Thyroid gland (tissue), 4 donors: ENCODE data around the gene TMEM239. TPM values are rescaled to one million over a fixed set of nuclear protein-coding genes. Genes with fewer than 3 reads are reported as not detected.

Experiments
- DNase-seq, 2 donors: peaks; one replicate each; pipeline ENCODE4 v3.0.0-alpha.2; 2019
- H3K27ac ChIP-seq, 3 donors: fragments of 200-600 bp; sonication (generic); 1 replicate in 2 of 3; 2 replicates in 1 of 3; pipeline ENCODE4 v1.5.1; 2016 to 2019; ENCODE audit warnings: mild to moderate bottlenecking in 1 of 3, moderate library complexity in 1 of 3
- H3K27me3 ChIP-seq: fragments of 200-600 bp; sonication (generic); one replicate; pipeline ENCODE4 v1.5.1; 2019
- H3K36me3 ChIP-seq, 2 donors: fragments of 200-600 bp; sonication (generic); one replicate each; pipeline ENCODE4 v1.5.1; 2016 to 2019
- H3K4me1 ChIP-seq, 2 donors: fragments of 200-600 bp; sonication (generic); one replicate each; pipeline ENCODE4 v1.5.1; 2017 to 2019
- H3K4me3 ChIP-seq, 3 donors: fragments of 200-600 bp; sonication (generic); replicated peaks in 1 of 3; 1 replicate in 2 of 3; 2 replicates in 1 of 3; pipeline ENCODE4 v1.5.1; 2016; ENCODE audit warnings: mild to moderate bottlenecking in 1 of 3
- H3K9me3 ChIP-seq: fragments of 200-600 bp; sonication (generic); one replicate; pipeline ENCODE4 v1.5.1; 2017
- CTCF ChIP-seq, 6 experiments: fragments of 200-600 bp in 3 of 6; fragments of 450-650 bp in 3 of 6; sonication (generic) in 3 of 6; IDR thresholded peaks; one replicate each; pipeline ENCODE4 v1.5.1; 2016 to 2019; ENCODE audit warnings: antibody characterized with exemption in 6 of 6, mild to moderate bottlenecking in 2 of 6, inconsistent platforms in 1 of 6, moderate library complexity in 1 of 6
- POLR2A ChIP-seq, 2 donors: fragments of 450-650 bp; IDR thresholded peaks; one replicate each; pipeline ENCODE4 v1.6.1; 2017; ENCODE audit warnings: antibody characterized with exemption in 2 of 2, mild to moderate bottlenecking in 2 of 2, moderate library complexity in 1 of 2
- WGBS, 2 donors: methylation state at CpG; one replicate each; pipeline ENCODE4 v1.1.5; 2017; 5-methylcytosine and 5-hydroxymethylcytosine counted together
- intact Hi-C: fragments of 100-400 bp; cut with DNase I; formaldehyde crosslinking; loops from one replicate; pipeline ENCODE4 v1.15.1; 2023
- total RNA-seq, 4 donors: library from RNA; depleted of rRNA; stranded (reverse); fragments of >200 nt; gene quantifications; one replicate each; pipeline ENCODE4 v1.2.3, GENCODE V29; 2016

TMEM239 gene
- total RNA-seq, 4 donors from 2014 or later = not detected

- Histone ChIP-seq H3K36me3 (no peaks in the 10 kb centered on the region), H3K9me3 (no peaks in the 10 kb centered on the region), H3K27ac (no peak overlapping the region), H3K4me3 (no peak overlapping the region), H3K27me3 (no peaks in the 10 kb centered on the region), H3K4me1 (no peaks in the 10 kb centered on the region)
- no peak for DNase-seq
- no peak for TF ChIP-seq CTCF (IDR thresholded peaks at IDR 0.05)
- TF ChIP-seq POLR2A (IDR thresholded peaks at IDR 0.05) = no peak
- 93 to 95% methylated on average over 10 of the region's 10 CpGs for WGBS, 2 donors
- intact Hi-C loops = no loop called here
Observed at GRCh38 chr20:2851086-2851485, 34.9 kb downstream of the TMEM239 start.

GRCh38 chr20:2858591-2858990, 42.4 kb downstream of the TMEM239 start:
- no peak for TF ChIP-seq POLR2A (IDR thresholded peaks at IDR 0.05)
- no peak for TF ChIP-seq CTCF (IDR thresholded peaks at IDR 0.05)

GRCh38 chr20:2859330-2860121, 43.4 kb downstream of the TMEM239 start:
- intact Hi-C loops = loop anchor here (5.0 kb wide), 1 partner anchor 138 kb away; no protein-coding TSS in a partner anchor

More at GRCh38 chr20:2858591-2858990, 42.4 kb downstream of the TMEM239 start:
- intact Hi-C loops = no loop called here
- no peak for DNase-seq
- 50 to 53% methylated on average over 2 of the region's 2 CpGs for WGBS, 2 donors
- H3K27ac ChIP-seq = no peak overlapping the region
- no peaks in the 10 kb centered on the region for H3K9me3 ChIP-seq
- H3K36me3 ChIP-seq = peaks cover 15 to 19% of the 10 kb centered on the region in 2 donors
- no peak overlapping the region for H3K4me3 ChIP-seq
- peaks cover 5 to 18% of the 10 kb centered on the region in 2 donors for H3K4me1 ChIP-seq
- no peaks in the 10 kb centered on the region for H3K27me3 ChIP-seq

GRCh38 chr20:2864626-2865025, 48.5 kb downstream of the TMEM239 start:
- H3K27ac ChIP-seq = no peak overlapping the region
- WGBS, 2 donors = 94 to 95% methylated on average over 12 of the region's 12 CpGs
- no peak for DNase-seq
- H3K27me3 ChIP-seq = no peaks in the 10 kb centered on the region
- peaks cover 45% of the 10 kb centered on the region in 2 donors for H3K36me3 ChIP-seq
- intact Hi-C loops = loop anchor here (5.0 kb wide), 1 partner anchor 133 kb away; no protein-coding TSS in a partner anchor
- no peaks in the 10 kb centered on the region for H3K4me1 ChIP-seq
- no peak overlapping the region for H3K4me3 ChIP-seq
- TF ChIP-seq POLR2A (IDR thresholded peaks at IDR 0.05) (no peak), CTCF (IDR thresholded peaks at IDR 0.05) (no peak)
- H3K9me3 ChIP-seq = no peaks in the 10 kb centered on the region

More at GRCh38 chr20:2859330-2860121, 43.4 kb downstream of the TMEM239 start:
- Histone ChIP-seq H3K27ac (no peak overlapping the region), H3K9me3 (no peaks in the 10 kb centered on the region), H3K27me3 (no peaks in the 10 kb centered on the region), H3K36me3 (peaks cover 21 to 26% of the 10 kb centered on the region in 2 donors), H3K4me1 (peaks cover 5 to 18% of the 10 kb centered on the region in 2 donors), H3K4me3 (no peak overlapping the region)
- no peak for TF ChIP-seq CTCF (IDR thresholded peaks at IDR 0.05)
- no peak for TF ChIP-seq POLR2A (IDR thresholded peaks at IDR 0.05)
- DNase-seq = peak; percentile 72 to 74
- WGBS, 2 donors = 73 to 76% methylated on average over 4 of the region's 4 CpGs

- H3K4me1 ChIP-seq = no peaks in the 10 kb centered on the region
- no peaks in the 10 kb centered on the region for H3K27me3 ChIP-seq
- no peak for DNase-seq
- intact Hi-C loops = no loop called here
- no peaks in the 10 kb centered on the region for H3K9me3 ChIP-seq
- H3K4me3 ChIP-seq = no peak overlapping the region
- H3K36me3 ChIP-seq = peaks cover 45% of the 10 kb centered on the region in 2 donors
- WGBS, 2 donors = 98 to 100% methylated on average over 9 to 10 of the region's 10 CpGs
- no peak overlapping the region for H3K27ac ChIP-seq
- no peak for TF ChIP-seq CTCF (IDR thresholded peaks at IDR 0.05)
Observed at GRCh38 chr20:2865101-2865500, 48.9 kb downstream of the TMEM239 start.
